Measurements from ENCODE around the gene OSBP2.

OSBP2 gene

GRCh38 chr22:30889268-30889995 is 194.8 kb downstream of the OSBP2 start:
- H3K4me3 ChIP-seq (ENCODE audit: low read depth, low read length), result no peak overlapping the region
- H3K4me1 ChIP-seq, result no peaks in the 10 kb centered on the region
- H3K27me3 ChIP-seq, result no peaks in the 10 kb centered on the region
- no peaks in the 10 kb centered on the region for H3K9me3 ChIP-seq
- H3K36me3 ChIP-seq, result no peaks in the 10 kb centered on the region
- TF ChIP-seq CTCF (IDR thresholded peaks at IDR 0.05; ENCODE audit: low read depth, low read length), result no peak
- no peak for DNase-seq

GRCh38 chr22:30889996-30890480 is 195.4 kb downstream of the OSBP2 start:
- H3K4me1 ChIP-seq, result no peaks in the 10 kb centered on the region
- no peaks in the 10 kb centered on the region for H3K27me3 ChIP-seq
- no peaks in the 10 kb centered on the region for H3K36me3 ChIP-seq
- no peak for DNase-seq
- H3K4me3 ChIP-seq (ENCODE audit: low read depth, low read length), result no peak overlapping the region
- no peaks in the 10 kb centered on the region for H3K9me3 ChIP-seq
- no peak for TF ChIP-seq CTCF (IDR thresholded peaks at IDR 0.05; ENCODE audit: low read depth, low read length)

GRCh38 chr22:30890686-30891442 is 196.2 kb downstream of the OSBP2 start:
- Histone ChIP-seq H3K4me3 (ENCODE audit: low read depth, low read length) (no peak overlapping the region), H3K36me3 (no peaks in the 10 kb centered on the region), H3K4me1 (no peaks in the 10 kb centered on the region), H3K9me3 (no peaks in the 10 kb centered on the region), H3K27me3 (no peaks in the 10 kb centered on the region)
- DNase-seq, result peak; percentile 59
- TF ChIP-seq CTCF (IDR thresholded peaks at IDR 0.05; ENCODE audit: low read depth, low read length), result peak; percentile 77

- H3K4me1 ChIP-seq, result no peaks in the 10 kb centered on the region
- TF ChIP-seq CTCF (IDR thresholded peaks at IDR 0.05; ENCODE audit: low read depth, low read length), result no peak
- H3K9me3 ChIP-seq, result no peaks in the 10 kb centered on the region
- DNase-seq, result no peak
- H3K4me3 ChIP-seq (ENCODE audit: low read depth, low read length), result no peak overlapping the region
- H3K36me3 ChIP-seq, result no peaks in the 10 kb centered on the region
- no peaks in the 10 kb centered on the region for H3K27me3 ChIP-seq
Measured at GRCh38 chr22:30891443-30891755, 196.7 kb downstream of the OSBP2 start.

- DNase-seq, result no peak
- Histone ChIP-seq H3K27me3 (no peaks in the 10 kb centered on the region), H3K9me3 (no peaks in the 10 kb centered on the region), H3K36me3 (no peaks in the 10 kb centered on the region), H3K4me3 (ENCODE audit: low read depth, low read length) (no peak overlapping the region), H3K4me1 (no peaks in the 10 kb centered on the region)
- no peak for TF ChIP-seq CTCF (IDR thresholded peaks at IDR 0.05; ENCODE audit: low read depth, low read length)
Measured at GRCh38 chr22:30891781-30892180, 197.1 kb downstream of the OSBP2 start.

GRCh38 chr22:30892286-30892685 is 197.6 kb downstream of the OSBP2 start:
- H3K4me1 ChIP-seq, result no peaks in the 10 kb centered on the region
- H3K4me3 ChIP-seq (ENCODE audit: low read depth, low read length), result no peak overlapping the region
- no peak for TF ChIP-seq CTCF (IDR thresholded peaks at IDR 0.05; ENCODE audit: low read depth, low read length)
- no peak for DNase-seq
- no peaks in the 10 kb centered on the region for H3K36me3 ChIP-seq
- no peaks in the 10 kb centered on the region for H3K9me3 ChIP-seq
- no peaks in the 10 kb centered on the region for H3K27me3 ChIP-seq
